Left lung (tissue), 10 donors: Measurements from ENCODE around the gene GABBR1. TPM values are rescaled to one million over a fixed set of nuclear protein-coding genes. Genes with fewer than 3 reads are reported as not detected.

Experiments used
- ATAC-seq: fragments of 200-7000 bp; cut with Tn5 transposase; one replicate; pipeline ENCODE4 v1.9.1; 2020; ENCODE audit warnings: moderate library complexity
- DNase-seq, 4 donors: peaks; one replicate each; pipeline ENCODE4 v3.0.0-alpha.2; 2013 to 2020
- H3K27ac ChIP-seq, 2 donors: fragments of 200-600 bp; sonication (generic) in 1 of 2; one replicate each; pipeline versions ENCODE4 v1.5.0 to v1.8.0; 2020 to 2021
- H3K27me3 ChIP-seq, 2 donors: fragments of 200-600 bp; sonication (generic) in 1 of 2; one replicate each; pipeline versions ENCODE4 v1.5.0 to v1.8.0; 2020 to 2021
- H3K36me3 ChIP-seq, 2 donors: fragments of 200-600 bp; sonication (generic) in 1 of 2; one replicate each; pipeline versions ENCODE4 v1.5.0 to v1.8.0; 2020 to 2021
- H3K4me1 ChIP-seq, 2 donors: fragments of 200-600 bp; one replicate each; pipeline ENCODE4 v1.8.0; 2021
- H3K4me3 ChIP-seq, 2 donors: fragments of 200-600 bp; sonication (generic) in 1 of 2; one replicate each; pipeline versions ENCODE4 v1.5.0 to v1.8.0; 2020 to 2021; ENCODE audit warnings: mild to moderate bottlenecking in 1 of 2
- H3K9me3 ChIP-seq, 2 donors: fragments of 200-600 bp; sonication (generic) in 1 of 2; one replicate each; pipeline versions ENCODE4 v1.5.0 to v1.8.0; 2020 to 2021
- intact Hi-C, 2 donors: fragments of 100-400 bp; cut with DNase I; formaldehyde crosslinking; loops; one replicate each; pipeline versions ENCODE4 v1.11.2 to v1.14.2; 2022
- polyA plus RNA-seq, 6 donors: library from polyadenylated mRNA; unstranded; fragments of 120-200 nt; gene quantifications; one replicate each; pipeline ENCODE4 v1.2.1, GENCODE V29; 2013; ENCODE audit not compliant: insufficient read length in 6 of 6
- total RNA-seq, 2 donors: library from RNA; stranded (reverse); fragmentation: NEBNext Ultra II Directional; extraction: Animal tissue kit (Norgen Biotek cat#: 25700); gene quantifications; one replicate each; pipeline ENCODE4 v1.2.1, GENCODE V29; 2021
- TF ChIP-seq, protein P1 (sequence below), 2 donors: fragments of 200-600 bp; sonication (generic) in 1 of 2; IDR thresholded peaks; one replicate each; pipeline versions ENCODE4 v1.5.0 to v1.8.0; 2021; ENCODE audit warnings: antibody characterized with exemption in 2 of 2
- donor health status: DM: no; HTN: yes; CAD: no.
- donor health status: DM: no; HTN: no; CAD: no.

Gene GABBR1
- total and polyA plus RNA-seq, 8 donors = 25.0 to 122 (median 92.0) TPM

DNA sequence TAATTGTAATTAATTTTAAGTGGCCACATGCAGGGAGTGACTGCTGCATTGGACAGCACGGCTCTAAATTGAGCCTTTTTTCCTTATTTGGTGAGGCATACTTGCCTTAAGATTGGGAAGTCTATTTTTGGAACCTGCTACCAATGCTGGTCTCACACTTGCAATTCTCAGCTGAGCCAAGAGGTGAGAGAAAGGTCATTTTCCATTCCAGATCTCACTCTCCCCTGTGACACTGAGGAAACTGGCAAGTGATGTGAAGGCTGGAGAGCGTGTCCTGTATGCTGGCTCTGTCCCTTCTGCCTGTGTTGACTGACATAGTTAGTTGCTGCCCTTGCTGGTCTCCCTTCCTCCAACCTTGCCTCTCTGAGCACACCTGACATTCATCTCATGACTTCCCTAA is 23.2 kb upstream of the GABBR1 start:
- no peak overlapping the region for H3K4me3 ChIP-seq
- H3K27me3 ChIP-seq = peaks cover 0 to 65% of the 10 kb centered on the region in 2 donors
- no peaks in the 10 kb centered on the region for H3K36me3 ChIP-seq
- intact Hi-C loops = no loop called here
- no peak for DNase-seq
- no peak overlapping the region for H3K27ac ChIP-seq
- no peaks in the 10 kb centered on the region for H3K9me3 ChIP-seq
- TF ChIP-seq, protein P1, sequence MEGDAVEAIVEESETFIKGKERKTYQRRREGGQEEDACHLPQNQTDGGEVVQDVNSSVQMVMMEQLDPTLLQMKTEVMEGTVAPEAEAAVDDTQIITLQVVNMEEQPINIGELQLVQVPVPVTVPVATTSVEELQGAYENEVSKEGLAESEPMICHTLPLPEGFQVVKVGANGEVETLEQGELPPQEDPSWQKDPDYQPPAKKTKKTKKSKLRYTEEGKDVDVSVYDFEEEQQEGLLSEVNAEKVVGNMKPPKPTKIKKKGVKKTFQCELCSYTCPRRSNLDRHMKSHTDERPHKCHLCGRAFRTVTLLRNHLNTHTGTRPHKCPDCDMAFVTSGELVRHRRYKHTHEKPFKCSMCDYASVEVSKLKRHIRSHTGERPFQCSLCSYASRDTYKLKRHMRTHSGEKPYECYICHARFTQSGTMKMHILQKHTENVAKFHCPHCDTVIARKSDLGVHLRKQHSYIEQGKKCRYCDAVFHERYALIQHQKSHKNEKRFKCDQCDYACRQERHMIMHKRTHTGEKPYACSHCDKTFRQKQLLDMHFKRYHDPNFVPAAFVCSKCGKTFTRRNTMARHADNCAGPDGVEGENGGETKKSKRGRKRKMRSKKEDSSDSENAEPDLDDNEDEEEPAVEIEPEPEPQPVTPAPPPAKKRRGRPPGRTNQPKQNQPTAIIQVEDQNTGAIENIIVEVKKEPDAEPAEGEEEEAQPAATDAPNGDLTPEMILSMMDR (IDR thresholded peaks at IDR 0.05) = no peak
- no peak for ATAC-seq
- H3K4me1 ChIP-seq = peaks cover 0 to 5% of the 10 kb centered on the region in 2 donors

DNA sequence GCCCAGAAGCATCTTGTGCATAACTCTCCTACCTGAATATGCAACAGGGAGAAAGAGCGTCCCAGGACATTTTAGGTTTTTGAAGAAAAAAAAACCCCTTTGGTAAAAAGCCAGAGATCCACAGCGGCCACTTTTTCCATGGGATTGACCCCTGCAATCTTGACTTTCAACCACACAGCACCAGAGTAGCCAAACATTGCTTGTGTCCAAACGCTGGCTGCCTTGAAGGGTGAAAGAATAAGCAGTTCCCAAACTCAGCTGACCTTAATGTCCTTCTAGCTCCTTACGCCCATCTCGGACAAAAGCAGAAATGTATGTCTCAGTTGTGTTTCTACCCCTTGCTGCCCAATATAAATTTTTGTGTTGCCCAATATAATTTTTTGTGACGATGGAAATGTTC is 22.7 kb upstream of the GABBR1 start:
- peaks cover 0 to 5% of the 10 kb centered on the region in 2 donors for H3K4me1 ChIP-seq
- DNase-seq = no peak
- no peak for ATAC-seq
- intact Hi-C loops = no loop called here
- peaks cover 0 to 60% of the 10 kb centered on the region in 2 donors for H3K27me3 ChIP-seq
- TF ChIP-seq, protein P1 (IDR thresholded peaks at IDR 0.05) = no peak
- H3K9me3 ChIP-seq = no peaks in the 10 kb centered on the region
- H3K27ac ChIP-seq = no peak overlapping the region
- H3K36me3 ChIP-seq = no peaks in the 10 kb centered on the region
- H3K4me3 ChIP-seq = no peak overlapping the region

DNA sequence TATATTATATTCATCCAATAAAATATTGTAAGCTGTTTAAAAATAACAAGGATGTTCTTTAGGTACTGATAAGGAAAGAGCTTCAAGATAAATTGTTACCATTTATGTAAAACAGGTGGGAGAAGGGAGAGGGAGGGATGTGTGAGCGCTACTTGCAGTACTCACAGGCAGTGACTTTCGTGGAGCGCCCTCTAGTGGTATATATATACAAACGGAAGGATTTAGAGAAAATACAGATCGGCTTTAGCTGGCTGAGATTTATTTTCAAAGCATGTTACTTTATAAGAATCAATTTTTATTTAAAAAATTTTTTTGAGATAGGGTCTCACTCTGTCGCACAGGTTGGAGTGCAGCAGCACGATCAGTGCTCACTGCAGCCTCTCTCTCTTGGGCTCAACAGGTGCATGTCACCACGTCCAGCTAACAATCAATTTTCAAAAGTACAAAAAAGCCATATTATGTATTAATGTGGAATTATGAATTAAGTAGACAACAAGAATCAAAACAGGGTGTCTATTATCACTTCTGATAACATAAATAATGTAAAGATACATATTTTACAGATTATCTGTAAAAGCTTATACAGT is 20.6 kb upstream of the GABBR1 start:
- Histone ChIP-seq H3K9me3 (no peaks in the 10 kb centered on the region), H3K36me3 (no peaks in the 10 kb centered on the region), H3K27ac (no peak overlapping the region), H3K4me3 (no peak overlapping the region), H3K4me1 (peaks cover 0 to 10% of the 10 kb centered on the region in 2 donors), H3K27me3 (peaks cover 0 to 42% of the 10 kb centered on the region in 2 donors)
- peak in 2 of 4 donors; percentile 46 to 68 for DNase-seq
- ATAC-seq = no peak
- TF ChIP-seq, protein P1 (IDR thresholded peaks at IDR 0.05) = peak; percentile 67 to 78
- intact Hi-C loops = no loop called here

DNA sequence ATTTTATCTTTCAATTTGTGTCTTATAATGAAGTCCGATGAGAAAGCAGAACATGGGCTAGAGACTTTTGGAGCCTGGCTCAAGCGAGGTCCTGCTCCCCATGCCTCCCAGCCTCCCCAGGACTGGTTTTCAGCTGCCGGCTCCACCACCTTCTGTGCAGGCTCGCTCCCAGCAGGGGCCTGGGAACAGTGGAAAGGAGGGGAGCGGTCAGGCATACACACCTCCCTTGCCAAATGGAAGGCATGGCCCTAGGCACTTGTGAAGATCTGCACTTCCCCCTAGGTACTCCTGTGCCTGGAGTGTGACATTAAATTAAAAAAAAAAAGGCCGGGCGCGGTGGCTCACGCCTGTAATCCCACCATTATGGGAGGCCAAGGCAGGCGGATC is 19.2 kb upstream of the GABBR1 start:
- Histone ChIP-seq H3K27me3 (peaks cover 0 to 31% of the 10 kb centered on the region in 2 donors), H3K4me3 (no peak overlapping the region), H3K36me3 (no peaks in the 10 kb centered on the region), H3K4me1 (peaks cover 0 to 10% of the 10 kb centered on the region in 2 donors), H3K27ac (no peak overlapping the region), H3K9me3 (no peaks in the 10 kb centered on the region)
- DNase-seq (no peak), ATAC-seq (no peak)
- intact Hi-C loops = no loop called here
- TF ChIP-seq, protein P1 (IDR thresholded peaks at IDR 0.05) = no peak

DNA sequence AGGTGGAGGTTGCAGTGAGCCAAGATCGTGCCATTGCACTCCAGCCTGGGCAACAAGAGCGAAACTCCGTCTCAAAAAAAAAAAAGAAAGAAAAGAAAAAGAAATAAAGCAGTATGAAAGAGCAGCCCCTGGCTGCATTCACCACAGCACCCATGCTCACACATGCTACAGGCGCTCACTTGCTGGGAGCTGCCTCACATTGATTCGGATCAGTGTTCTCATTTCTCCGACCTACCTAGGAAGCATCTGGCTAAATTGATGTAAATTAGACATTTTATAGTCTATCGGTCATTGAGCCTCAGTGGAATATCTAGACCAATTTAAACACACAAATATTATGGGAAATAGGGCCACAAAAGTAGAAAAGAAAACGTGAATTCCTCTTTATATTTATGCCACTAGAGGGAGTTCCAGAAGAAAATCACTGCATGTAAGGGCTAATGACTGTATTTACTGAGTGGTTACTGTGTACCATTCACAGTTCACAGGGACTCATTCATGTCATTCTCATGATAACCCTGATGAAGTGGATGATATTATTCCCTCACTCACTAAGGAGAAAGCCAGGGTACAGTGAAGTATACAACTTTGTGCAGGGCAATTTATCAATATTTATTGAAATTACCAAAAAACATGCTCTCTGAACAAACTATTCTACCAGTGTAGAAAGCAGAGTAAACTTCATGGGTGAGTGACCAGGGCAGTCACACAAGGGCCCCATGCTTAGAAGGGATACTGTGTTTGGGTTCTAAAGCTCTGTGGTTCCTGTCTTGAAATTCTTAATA is 18.6 kb upstream of the GABBR1 start:
- intact Hi-C loops = no loop called here
- no peak for ATAC-seq
- TF ChIP-seq, protein P1 (IDR thresholded peaks at IDR 0.05) = peak; percentile 51 to 69
- no peaks in the 10 kb centered on the region for H3K9me3 ChIP-seq
- no peak overlapping the region for H3K27ac ChIP-seq
- DNase-seq = no peak
- no peak overlapping the region for H3K4me3 ChIP-seq
- H3K36me3 ChIP-seq = no peaks in the 10 kb centered on the region
- H3K4me1 ChIP-seq = peaks cover 0 to 10% of the 10 kb centered on the region in 2 donors
- H3K27me3 ChIP-seq = peaks cover 0 to 25% of the 10 kb centered on the region in 2 donors
